GM12878 (cell line): ENCODE data around the gene KAZN.

Experiments used
- EZH2 ChIP-seq: IDR thresholded peaks from 2 replicates; pipeline ENCODE4 v1.6.1; 2012; ENCODE audit warnings: low read depth, mild to moderate bottlenecking, control low read depth, inconsistent platforms, low read length, borderline replicate concordance; ENCODE audit not compliant: control insufficient read depth
- JUND ChIP-seq: IDR thresholded peaks from 2 replicates; pipeline ENCODE4 v1.6.1; 2012; ENCODE audit warnings: low read depth, mild to moderate bottlenecking, low read length, improper control_type of control experiment, moderate library complexity
- NFXL1 ChIP-seq: fragments of 450-650 bp; IDR thresholded peaks from 2 replicates; pipeline ENCODE4 v1.6.1; 2017; ENCODE audit warnings: antibody characterized with exemption, mild to moderate bottlenecking, borderline replicate concordance
- NFYB ChIP-seq: IDR thresholded peaks from 2 replicates; pipeline ENCODE4 v1.6.1; 2011; ENCODE audit warnings: low read depth, mild to moderate bottlenecking, low read length, improper control_type of control experiment, moderate library complexity; ENCODE audit not compliant: insufficient read depth
- PAX8 ChIP-seq: fragments of 450-650 bp; IDR thresholded peaks from 2 replicates; pipeline ENCODE4 v1.6.1; 2017; ENCODE audit warnings: mild to moderate bottlenecking, moderate library complexity
- POLR2A ChIP-seq: IDR thresholded peaks from 2 replicates; pipeline ENCODE4 v1.6.1; 2011; ENCODE audit warnings: low read depth, mild to moderate bottlenecking, low read length
- SREBF2 ChIP-seq: IDR thresholded peaks from 2 replicates; pipeline ENCODE4 v1.6.1; 2012; ENCODE audit warnings: mild to moderate bottlenecking, low read length
- SRF ChIP-seq, 2 experiments: IDR thresholded peaks; 2 replicates each; pipeline ENCODE4 v1.6.1; 2011; ENCODE audit warnings: low read depth in 2 of 2, low read length in 2 of 2, mild to moderate bottlenecking in 1 of 2, moderate library complexity in 1 of 2
- ZNF274 ChIP-seq: IDR thresholded peaks from one replicate; pipeline ENCODE4 v1.8.0; 2011; ENCODE audit not compliant: insufficient read length, insufficient read depth
- TF ChIP-seq, protein P1 (sequence below), 3 experiments: IDR thresholded peaks in 2 of 3; conservative IDR thresholded peaks in 1 of 3; 2 replicates each; pipeline ENCODE4 v1.5.1; 2011; ENCODE audit warnings: low read depth in 3 of 3, low read length in 3 of 3, mild to moderate bottlenecking in 3 of 3, control low read depth in 2 of 3, moderate library complexity in 2 of 3, inconsistent platforms in 1 of 3, mixed read lengths in 1 of 3; ENCODE audit not compliant: control insufficient read depth in 2 of 3, insufficient read depth in 1 of 3; ENCODE audit errors: extremely low read depth in 1 of 3
- TF ChIP-seq, protein P2 (sequence below): IDR thresholded peaks from 2 replicates; pipeline ENCODE4 v1.6.1; 2011; ENCODE audit warnings: low read depth, low read length, improper control_type of control experiment, borderline replicate concordance
- TF ChIP-seq, protein P3 (sequence below): fragments of 450-650 bp; IDR thresholded peaks from 2 replicates; pipeline ENCODE4 v1.6.1; 2018; ENCODE audit warnings: mild to moderate bottlenecking, low read depth, moderate library complexity; ENCODE audit not compliant: partially characterized antibody

DNA sequence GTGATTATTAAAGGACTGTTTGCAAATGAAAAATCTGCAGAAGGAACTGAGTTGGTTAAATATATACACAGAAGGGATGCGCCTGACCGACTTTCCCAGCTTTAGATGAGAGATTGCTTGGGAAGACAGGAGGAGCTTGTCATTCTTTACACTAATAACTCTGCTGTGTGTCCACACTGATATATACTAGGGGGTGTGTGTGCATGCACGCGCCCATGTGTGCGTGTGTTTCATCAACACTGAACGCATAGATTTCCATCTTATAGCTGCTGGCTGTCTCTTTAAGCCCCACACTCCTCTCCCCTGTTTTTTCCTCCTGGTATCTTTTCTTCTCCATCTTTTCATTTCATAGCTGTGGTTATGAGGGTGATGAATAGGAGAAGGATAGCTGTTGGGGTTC is 6.9 kb upstream of the KAZN start:
- TF ChIP-seq, protein P1, sequence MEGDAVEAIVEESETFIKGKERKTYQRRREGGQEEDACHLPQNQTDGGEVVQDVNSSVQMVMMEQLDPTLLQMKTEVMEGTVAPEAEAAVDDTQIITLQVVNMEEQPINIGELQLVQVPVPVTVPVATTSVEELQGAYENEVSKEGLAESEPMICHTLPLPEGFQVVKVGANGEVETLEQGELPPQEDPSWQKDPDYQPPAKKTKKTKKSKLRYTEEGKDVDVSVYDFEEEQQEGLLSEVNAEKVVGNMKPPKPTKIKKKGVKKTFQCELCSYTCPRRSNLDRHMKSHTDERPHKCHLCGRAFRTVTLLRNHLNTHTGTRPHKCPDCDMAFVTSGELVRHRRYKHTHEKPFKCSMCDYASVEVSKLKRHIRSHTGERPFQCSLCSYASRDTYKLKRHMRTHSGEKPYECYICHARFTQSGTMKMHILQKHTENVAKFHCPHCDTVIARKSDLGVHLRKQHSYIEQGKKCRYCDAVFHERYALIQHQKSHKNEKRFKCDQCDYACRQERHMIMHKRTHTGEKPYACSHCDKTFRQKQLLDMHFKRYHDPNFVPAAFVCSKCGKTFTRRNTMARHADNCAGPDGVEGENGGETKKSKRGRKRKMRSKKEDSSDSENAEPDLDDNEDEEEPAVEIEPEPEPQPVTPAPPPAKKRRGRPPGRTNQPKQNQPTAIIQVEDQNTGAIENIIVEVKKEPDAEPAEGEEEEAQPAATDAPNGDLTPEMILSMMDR (IDR thresholded peaks at IDR 0.05 in 2 of 3, conservative IDR thresholded peaks at IDR 0.05 in 1 of 3; ENCODE audit: control insufficient read depth in 2 of 3, extremely low read depth in 1 of 3, insufficient read depth in 1 of 3, low read depth in 3 of 3, low read length in 3 of 3), result no peak
- no peak for TF ChIP-seq EZH2
- TF ChIP-seq, protein P2, sequence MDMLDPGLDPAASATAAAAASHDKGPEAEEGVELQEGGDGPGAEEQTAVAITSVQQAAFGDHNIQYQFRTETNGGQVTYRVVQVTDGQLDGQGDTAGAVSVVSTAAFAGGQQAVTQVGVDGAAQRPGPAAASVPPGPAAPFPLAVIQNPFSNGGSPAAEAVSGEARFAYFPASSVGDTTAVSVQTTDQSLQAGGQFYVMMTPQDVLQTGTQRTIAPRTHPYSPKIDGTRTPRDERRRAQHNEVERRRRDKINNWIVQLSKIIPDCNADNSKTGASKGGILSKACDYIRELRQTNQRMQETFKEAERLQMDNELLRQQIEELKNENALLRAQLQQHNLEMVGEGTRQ, result no peak
- no peak for TF ChIP-seq POLR2A
- no peak for TF ChIP-seq SRF (IDR thresholded peaks at IDR 0.05; ENCODE audit: low read depth in 2 of 2, low read length in 2 of 2)
- TF ChIP-seq PAX8, result no peak
- no peak for TF ChIP-seq SREBF2
- no peak for TF ChIP-seq NFYB
- TF ChIP-seq ZNF274, result no peak
- TF ChIP-seq NFXL1, result no peak
- TF ChIP-seq, protein P3, sequence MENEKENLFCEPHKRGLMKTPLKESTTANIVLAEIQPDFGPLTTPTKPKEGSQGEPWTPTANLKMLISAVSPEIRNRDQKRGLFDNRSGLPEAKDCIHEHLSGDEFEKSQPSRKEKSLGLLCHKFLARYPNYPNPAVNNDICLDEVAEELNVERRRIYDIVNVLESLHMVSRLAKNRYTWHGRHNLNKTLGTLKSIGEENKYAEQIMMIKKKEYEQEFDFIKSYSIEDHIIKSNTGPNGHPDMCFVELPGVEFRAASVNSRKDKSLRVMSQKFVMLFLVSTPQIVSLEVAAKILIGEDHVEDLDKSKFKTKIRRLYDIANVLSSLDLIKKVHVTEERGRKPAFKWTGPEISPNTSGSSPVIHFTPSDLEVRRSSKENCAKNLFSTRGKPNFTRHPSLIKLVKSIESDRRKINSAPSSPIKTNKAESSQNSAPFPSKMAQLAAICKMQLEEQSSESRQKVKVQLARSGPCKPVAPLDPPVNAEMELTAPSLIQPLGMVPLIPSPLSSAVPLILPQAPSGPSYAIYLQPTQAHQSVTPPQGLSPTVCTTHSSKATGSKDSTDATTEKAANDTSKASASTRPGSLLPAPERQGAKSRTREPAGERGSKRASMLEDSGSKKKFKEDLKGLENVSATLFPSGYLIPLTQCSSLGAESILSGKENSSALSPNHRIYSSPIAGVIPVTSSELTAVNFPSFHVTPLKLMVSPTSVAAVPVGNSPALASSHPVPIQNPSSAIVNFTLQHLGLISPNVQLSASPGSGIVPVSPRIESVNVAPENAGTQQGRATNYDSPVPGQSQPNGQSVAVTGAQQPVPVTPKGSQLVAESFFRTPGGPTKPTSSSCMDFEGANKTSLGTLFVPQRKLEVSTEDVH, result no peak
- no peak for TF ChIP-seq JUND
